K562 (cell line): ENCODE measurements around the gene HTR3B. TPM values are rescaled to one million over a fixed set of nuclear protein-coding genes. Genes with fewer than 3 reads are reported as not detected.

ENCODE experiments used
- BCOR ChIP-seq: fragments of 450-650 bp; IDR thresholded peaks from 2 replicates; pipeline ENCODE4 v1.6.1; 2016
- GTF2E2 ChIP-seq: fragments of 200-800 bp; sonication (Bioruptor generic); IDR thresholded peaks from 2 replicates; pipeline ENCODE4 v1.6.1; 2016; ENCODE audit warnings: missing genetic modification characterization, missing compliant biosample characterization
- L3MBTL2 ChIP-seq: fragments of 450-650 bp; IDR thresholded peaks from 2 replicates; pipeline ENCODE4 v1.6.1; 2016; ENCODE audit warnings: mild to moderate bottlenecking, moderate library complexity
- MAFG ChIP-seq: fragments of 450-650 bp; conservative IDR thresholded peaks from 2 replicates; pipeline ENCODE4 v1.6.1; 2016; ENCODE audit warnings: missing genetic modification characterization, missing compliant biosample characterization
- MAZ ChIP-seq, 2 experiments: fragments of 450-650 bp in 1 of 2; sonication (generic) in 1 of 2; formaldehyde crosslinking; IDR thresholded peaks in 1 of 2; conservative IDR thresholded peaks in 1 of 2; 2 replicates each; pipeline versions ENCODE4 v1.4.0 to v1.5.0; 2020; ENCODE audit warnings: mild to moderate bottlenecking in 1 of 2, missing genetic modification reagents in 1 of 2
- NFIC ChIP-seq: fragments of 450-650 bp; IDR thresholded peaks from 2 replicates; pipeline ENCODE4 v1.6.1; 2017; ENCODE audit warnings: mild to moderate bottlenecking, inconsistent platforms
- SMAD4 ChIP-seq: fragments of 250-450 bp; sonication (Bioruptor Pico); conservative IDR thresholded peaks from 2 replicates; pipeline ENCODE4 v1.8.0; 2021; ENCODE audit warnings: inconsistent platforms, mild to moderate bottlenecking, moderate library complexity
- SNIP1 ChIP-seq: fragments of 450-650 bp; IDR thresholded peaks from 2 replicates; pipeline ENCODE4 v1.7.1; 2017; ENCODE audit warnings: low read depth, mild to moderate bottlenecking
- ZFP36 ChIP-seq: fragments of 150-350 bp; IDR thresholded peaks from 2 replicates; pipeline ENCODE4 v1.6.1; 2018; ENCODE audit warnings: low read length, low read depth; ENCODE audit not compliant: partially characterized antibody
- ZNF165 ChIP-seq: fragments of 250-450 bp; sonication (Bioruptor Pico); IDR thresholded peaks from 2 replicates; pipeline ENCODE4 v1.4.0; 2020; ENCODE audit warnings: borderline replicate concordance
- ZNF24 ChIP-seq: fragments of 450-650 bp; IDR thresholded peaks from 2 replicates; pipeline ENCODE4 v1.6.1; 2016
- ZNF583 ChIP-seq: fragments of 250-450 bp; sonication (Bioruptor Pico); IDR thresholded peaks from 2 replicates; pipeline ENCODE4 v1.4.0; 2020
- ZNF785 ChIP-seq: fragments of 250-450 bp; sonication (Bioruptor Pico); IDR thresholded peaks from 2 replicates; pipeline ENCODE4 v1.4.0; 2020; ENCODE audit warnings: mild to moderate bottlenecking
- polyA plus RNA-seq, 8 experiments: library from polyadenylated mRNA; depleted of rRNA in 4 of 8; stranded (reverse) in 5 of 8; unstranded in 3 of 8; fragments of >200 nt; fragmentation: Nextera tagmentation in 2 of 8; fragmentation: Illumina TruSeq in 1 of 8; extraction: Ambion mirVana in 2 of 8; extraction: Trizol in 1 of 8; gene quantifications; 2 replicates each; pipeline versions ENCODE4 v1.2.1 to v1.2.3, GENCODE V29; 2011 to 2014; ENCODE audit warnings: inconsistent platforms in 1 of 8, missing spikeins in 1 of 8
- total RNA-seq, 7 experiments: library from RNA; depleted of rRNA in 6 of 7; stranded (reverse); fragments of >200 nt in 6 of 7; fragmentation: Illumina TruSeq in 2 of 7; extraction: Trizol in 2 of 7; gene quantifications; 2 replicates each; pipeline versions ENCODE4 v1.2.1 to v1.2.3, GENCODE V29; 2011 to 2021; ENCODE audit warnings: low replicate concordance in 1 of 7
- TF ChIP-seq, protein P1 (sequence below), 2 experiments: fragments of 450-650 bp in 1 of 2; sonication (generic) in 1 of 2; formaldehyde crosslinking in 1 of 2; IDR thresholded peaks; 2 replicates each; pipeline versions ENCODE4 v1.7.1 to v1.9.0; 2016 to 2022; ENCODE audit warnings: inconsistent platforms in 1 of 2, mild to moderate bottlenecking in 1 of 2, missing genetic modification reagents in 1 of 2
- TF ChIP-seq, protein P2 (sequence below), 2 experiments: fragments of 450-650 bp in 1 of 2; sonication (generic) in 1 of 2; formaldehyde crosslinking in 1 of 2; IDR thresholded peaks in 1 of 2; conservative IDR thresholded peaks in 1 of 2; 2 replicates each; pipeline versions ENCODE4 v1.6.1 to v1.8.1; 2016 to 2023; ENCODE audit warnings: mild to moderate bottlenecking in 2 of 2, moderate library complexity in 2 of 2, inconsistent platforms in 1 of 2, missing genetic modification reagents in 1 of 2
- TF ChIP-seq, protein P3 (sequence below), 2 experiments: IDR thresholded peaks; 2 replicates each; pipeline ENCODE4 v1.6.1; 2011; ENCODE audit warnings: borderline replicate concordance in 1 of 2, control low read depth in 1 of 2, low read depth in 1 of 2, low read length in 1 of 2, mild to moderate bottlenecking in 1 of 2, mixed read lengths in 1 of 2, moderate library complexity in 1 of 2; ENCODE audit not compliant: insufficient read depth in 1 of 2, insufficient read length in 1 of 2, poor library complexity in 1 of 2, severe bottlenecking in 1 of 2; ENCODE audit errors: extremely low read depth in 1 of 2

The HTR3B gene
- total and polyA plus RNA-seq, 9 of the 15 experiments (the other 6 are each of a cell fraction or from before 2014, with no cell fraction given) = not detected

DNA sequence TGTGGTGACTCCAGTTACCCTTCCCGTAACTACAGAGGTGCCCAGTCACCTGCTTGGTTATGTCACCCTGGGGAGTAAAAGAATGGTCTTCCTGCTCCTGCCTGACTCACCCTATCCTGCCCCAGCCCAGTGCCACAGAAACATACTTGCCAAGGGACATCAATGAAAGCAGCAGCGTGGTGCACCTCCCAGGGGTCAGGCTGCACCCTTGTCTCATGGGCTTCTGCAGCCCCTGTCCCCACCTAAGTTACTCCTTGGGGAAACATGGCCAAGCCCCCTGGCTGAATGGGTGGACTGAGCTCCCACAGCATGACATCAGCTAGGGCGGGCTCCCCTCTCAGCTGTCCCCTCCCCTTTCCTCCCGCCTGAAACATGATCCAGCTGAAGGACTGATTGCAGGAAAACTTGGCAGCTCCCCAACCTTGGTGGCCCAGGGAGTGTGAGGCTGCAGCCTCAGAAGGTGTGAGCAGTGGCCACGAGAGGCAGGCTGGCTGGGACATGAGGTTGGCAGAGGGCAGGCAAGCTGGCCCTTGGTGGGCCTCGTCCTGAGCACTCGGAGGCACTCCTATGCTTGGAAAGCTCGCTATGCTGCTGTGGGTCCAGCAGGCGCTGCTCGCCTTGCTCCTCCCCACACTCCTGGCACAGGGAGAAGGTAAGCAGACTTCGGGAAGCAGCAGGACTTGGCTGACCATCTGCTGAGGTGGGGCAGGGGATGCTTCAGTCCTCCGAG lies 70.3 kb downstream of the HTR3B start, which contains the start of gene HTR3A (continued):
- TF ChIP-seq, protein P1, sequence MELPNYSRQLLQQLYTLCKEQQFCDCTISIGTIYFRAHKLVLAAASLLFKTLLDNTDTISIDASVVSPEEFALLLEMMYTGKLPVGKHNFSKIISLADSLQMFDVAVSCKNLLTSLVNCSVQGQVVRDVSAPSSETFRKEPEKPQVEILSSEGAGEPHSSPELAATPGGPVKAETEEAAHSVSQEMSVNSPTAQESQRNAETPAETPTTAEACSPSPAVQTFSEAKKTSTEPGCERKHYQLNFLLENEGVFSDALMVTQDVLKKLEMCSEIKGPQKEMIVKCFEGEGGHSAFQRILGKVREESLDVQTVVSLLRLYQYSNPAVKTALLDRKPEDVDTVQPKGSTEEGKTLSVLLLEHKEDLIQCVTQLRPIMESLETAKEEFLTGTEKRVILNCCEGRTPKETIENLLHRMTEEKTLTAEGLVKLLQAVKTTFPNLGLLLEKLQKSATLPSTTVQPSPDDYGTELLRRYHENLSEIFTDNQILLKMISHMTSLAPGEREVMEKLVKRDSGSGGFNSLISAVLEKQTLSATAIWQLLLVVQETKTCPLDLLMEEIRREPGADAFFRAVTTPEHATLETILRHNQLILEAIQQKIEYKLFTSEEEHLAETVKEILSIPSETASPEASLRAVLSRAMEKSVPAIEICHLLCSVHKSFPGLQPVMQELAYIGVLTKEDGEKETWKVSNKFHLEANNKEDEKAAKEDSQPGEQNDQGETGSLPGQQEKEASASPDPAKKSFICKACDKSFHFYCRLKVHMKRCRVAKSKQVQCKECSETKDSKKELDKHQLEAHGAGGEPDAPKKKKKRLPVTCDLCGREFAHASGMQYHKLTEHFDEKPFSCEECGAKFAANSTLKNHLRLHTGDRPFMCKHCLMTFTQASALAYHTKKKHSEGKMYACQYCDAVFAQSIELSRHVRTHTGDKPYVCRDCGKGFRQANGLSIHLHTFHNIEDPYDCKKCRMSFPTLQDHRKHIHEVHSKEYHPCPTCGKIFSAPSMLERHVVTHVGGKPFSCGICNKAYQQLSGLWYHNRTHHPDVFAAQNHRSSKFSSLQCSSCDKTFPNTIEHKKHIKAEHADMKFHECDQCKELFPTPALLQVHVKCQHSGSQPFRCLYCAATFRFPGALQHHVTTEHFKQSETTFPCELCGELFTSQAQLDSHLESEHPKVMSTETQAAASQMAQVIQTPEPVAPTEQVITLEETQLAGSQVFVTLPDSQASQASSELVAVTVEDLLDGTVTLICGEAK (IDR thresholded peaks at IDR 0.05) = no peak
- TF ChIP-seq, protein P1 (CRISPR knock-in tag; IDR thresholded peaks at IDR 0.05) = no peak
- TF ChIP-seq ZNF24 (peak; percentile 28; the same call in 1 of the 2 replicates), MAFG (tag) (no peak), SMAD4 (CRISPR knock-in tag) (no peak), BCOR (no peak), L3MBTL2 (peak; percentile 34; the same call in 1 of the 2 replicates), ZNF583 (CRISPR knock-in tag) (no peak), ZNF785 (CRISPR knock-in tag) (no peak), NFIC (peak; percentile 90), MAZ (CRISPR knock-in tag; conservative IDR thresholded peaks at IDR 0.05 in 1 of 2, IDR thresholded peaks at IDR 0.05 in 1 of 2) (0 out of 4 replicates have a peak, but pooled peaks of 1 of the 2 experiments have one; percentile 23), GTF2E2 (no peak), ZNF165 (no peak), SNIP1 (no peak), ZFP36 (no peak)
- TF ChIP-seq, protein P2, sequence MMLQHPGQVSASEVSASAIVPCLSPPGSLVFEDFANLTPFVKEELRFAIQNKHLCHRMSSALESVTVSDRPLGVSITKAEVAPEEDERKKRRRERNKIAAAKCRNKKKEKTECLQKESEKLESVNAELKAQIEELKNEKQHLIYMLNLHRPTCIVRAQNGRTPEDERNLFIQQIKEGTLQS (IDR thresholded peaks at IDR 0.05) = peak; percentile 64
- TF ChIP-seq, protein P2 (CRISPR knock-in tag; conservative IDR thresholded peaks at IDR 0.05) = no peak
- TF ChIP-seq, protein P3, sequence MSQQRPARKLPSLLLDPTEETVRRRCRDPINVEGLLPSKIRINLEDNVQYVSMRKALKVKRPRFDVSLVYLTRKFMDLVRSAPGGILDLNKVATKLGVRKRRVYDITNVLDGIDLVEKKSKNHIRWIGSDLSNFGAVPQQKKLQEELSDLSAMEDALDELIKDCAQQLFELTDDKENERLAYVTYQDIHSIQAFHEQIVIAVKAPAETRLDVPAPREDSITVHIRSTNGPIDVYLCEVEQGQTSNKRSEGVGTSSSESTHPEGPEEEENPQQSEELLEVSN (IDR thresholded peaks at IDR 0.05; ENCODE audit: borderline replicate concordance in 1 of 2, extremely low read depth in 1 of 2, insufficient read depth in 1 of 2, insufficient read length in 1 of 2, low read depth in 1 of 2, low read length in 1 of 2, poor library complexity in 1 of 2, severe bottlenecking in 1 of 2) = peak in 1 of 2 experiments; percentile 36
